DND-41 (cell line): ENCODE results near the gene GSTK1.

Source experiments
- EZH2 ChIP-seq: IDR thresholded peaks from 3 replicates; pipeline ENCODE4 v1.6.1; 2012; ENCODE audit warnings: borderline replicate concordance, low read depth, mild to moderate bottlenecking, moderate library complexity, low read length, inconsistent platforms; ENCODE audit not compliant: severe bottlenecking
- TF ChIP-seq, protein P1 (sequence below): IDR thresholded peaks from 2 replicates; pipeline ENCODE4 v1.5.1; 2012; ENCODE audit warnings: borderline replicate concordance, low read length, moderate library complexity, mild to moderate bottlenecking; ENCODE audit not compliant: poor library complexity, severe bottlenecking; ENCODE audit errors: extremely low read depth

DNA sequence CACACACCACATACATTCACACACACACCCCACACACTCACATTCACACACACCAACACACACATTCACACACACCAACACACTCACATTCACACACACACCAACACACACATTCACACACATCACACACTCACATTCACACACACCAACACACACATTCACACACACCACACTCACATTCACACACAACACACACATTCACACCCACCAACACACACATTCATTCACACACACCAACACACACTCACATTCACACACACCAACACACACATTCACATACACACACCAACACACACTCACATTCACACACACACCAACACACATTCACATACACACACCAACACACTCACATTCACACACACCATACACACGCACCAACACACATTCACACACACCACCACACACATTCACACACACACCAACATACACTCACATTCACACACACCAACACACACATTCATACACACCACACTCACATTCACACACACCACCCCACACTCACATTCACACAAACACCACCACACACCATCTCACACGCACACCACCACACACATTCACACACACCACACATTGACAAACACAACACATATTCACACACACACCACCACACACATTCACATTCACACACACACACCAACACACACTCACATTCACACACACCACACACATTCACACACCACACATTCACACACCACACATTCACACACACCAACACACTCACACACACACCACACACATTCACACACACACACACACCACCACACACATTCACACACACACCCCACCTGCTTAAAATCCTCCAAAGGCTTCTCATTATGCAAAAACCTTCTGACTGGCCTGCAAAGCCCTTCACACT lies 32.4 kb upstream of the GSTK1 start:
- TF ChIP-seq, protein P1, sequence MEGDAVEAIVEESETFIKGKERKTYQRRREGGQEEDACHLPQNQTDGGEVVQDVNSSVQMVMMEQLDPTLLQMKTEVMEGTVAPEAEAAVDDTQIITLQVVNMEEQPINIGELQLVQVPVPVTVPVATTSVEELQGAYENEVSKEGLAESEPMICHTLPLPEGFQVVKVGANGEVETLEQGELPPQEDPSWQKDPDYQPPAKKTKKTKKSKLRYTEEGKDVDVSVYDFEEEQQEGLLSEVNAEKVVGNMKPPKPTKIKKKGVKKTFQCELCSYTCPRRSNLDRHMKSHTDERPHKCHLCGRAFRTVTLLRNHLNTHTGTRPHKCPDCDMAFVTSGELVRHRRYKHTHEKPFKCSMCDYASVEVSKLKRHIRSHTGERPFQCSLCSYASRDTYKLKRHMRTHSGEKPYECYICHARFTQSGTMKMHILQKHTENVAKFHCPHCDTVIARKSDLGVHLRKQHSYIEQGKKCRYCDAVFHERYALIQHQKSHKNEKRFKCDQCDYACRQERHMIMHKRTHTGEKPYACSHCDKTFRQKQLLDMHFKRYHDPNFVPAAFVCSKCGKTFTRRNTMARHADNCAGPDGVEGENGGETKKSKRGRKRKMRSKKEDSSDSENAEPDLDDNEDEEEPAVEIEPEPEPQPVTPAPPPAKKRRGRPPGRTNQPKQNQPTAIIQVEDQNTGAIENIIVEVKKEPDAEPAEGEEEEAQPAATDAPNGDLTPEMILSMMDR = no peak
- no peak for TF ChIP-seq EZH2
